Suprapubic skin (tissue), 4 donors: ENCODE data around the gene ACOX3. TPM values are rescaled to one million over a fixed set of nuclear protein-coding genes. Genes with fewer than 3 reads are reported as not detected.
A peak's percentile ranks its signal among the peaks of the same experiment; 100 is the strongest.
"Not testable (repeated sequence)": the region's sequence is repeated elsewhere in the genome, so short reads cannot be mapped to it uniquely, and the experiment has no call there.

Experiments
- DNase-seq, 2 donors: peaks; one replicate each; pipeline ENCODE4 v3.0.0-alpha.2; 2019; ENCODE audit warnings: low spot score in 2 of 2
- H3K27ac ChIP-seq: fragments of 200-600 bp; sonication (generic); one replicate; pipeline ENCODE4 v1.5.1; 2019
- H3K27me3 ChIP-seq: fragments of 200-600 bp; sonication (generic); one replicate; pipeline ENCODE4 v1.5.1; 2019
- H3K36me3 ChIP-seq: fragments of 200-600 bp; sonication (generic); one replicate; pipeline ENCODE4 v1.5.1; 2019
- H3K4me1 ChIP-seq: fragments of 200-600 bp; sonication (generic); one replicate; pipeline ENCODE4 v1.5.1; 2019
- H3K4me3 ChIP-seq: fragments of 200-600 bp; sonication (generic); one replicate; pipeline ENCODE4 v1.5.1; 2019; ENCODE audit warnings: mild to moderate bottlenecking
- H3K9me3 ChIP-seq: fragments of 200-600 bp; sonication (generic); one replicate; pipeline ENCODE4 v1.5.1; 2019
- EP300 ChIP-seq: sonication (generic); formaldehyde crosslinking; IDR thresholded peaks from one replicate; pipeline ENCODE4 v1.6.1; 2017; ENCODE audit warnings: antibody characterized with exemption
- POLR2A ChIP-seq, 2 donors: fragments of 450-650 bp; IDR thresholded peaks; one replicate each; pipeline ENCODE4 v1.6.1; 2017; ENCODE audit warnings: antibody characterized with exemption in 2 of 2, mild to moderate bottlenecking in 2 of 2, moderate library complexity in 2 of 2
- POLR2AphosphoS5 ChIP-seq, 3 donors: sonication (generic); formaldehyde crosslinking; IDR thresholded peaks; one replicate each; pipeline ENCODE4 v1.6.1; 2017; ENCODE audit warnings: antibody characterized with exemption in 3 of 3
- WGBS: methylation state at CpG from one replicate; pipeline ENCODE4 v1.1.5; 2018; 5-methylcytosine and 5-hydroxymethylcytosine counted together
- total RNA-seq, 4 donors: library from RNA; depleted of rRNA; stranded (reverse); fragments of >200 nt; gene quantifications; one replicate each; pipeline ENCODE4 v1.1.0, GENCODE V29; 2016
- TF ChIP-seq, protein P1 (sequence below), 2 donors: fragments of 200-600 bp in 1 of 2; fragments of 450-650 bp in 1 of 2; sonication (generic) in 1 of 2; IDR thresholded peaks; one replicate each; pipeline ENCODE4 v1.5.1; 2016 to 2019; ENCODE audit warnings: antibody characterized with exemption in 2 of 2, mild to moderate bottlenecking in 1 of 2, moderate library complexity in 1 of 2

The ACOX3 gene
- total RNA-seq, 4 donors from 2014 or later, result 33.9 to 73.5 (median 54.3) TPM

DNA sequence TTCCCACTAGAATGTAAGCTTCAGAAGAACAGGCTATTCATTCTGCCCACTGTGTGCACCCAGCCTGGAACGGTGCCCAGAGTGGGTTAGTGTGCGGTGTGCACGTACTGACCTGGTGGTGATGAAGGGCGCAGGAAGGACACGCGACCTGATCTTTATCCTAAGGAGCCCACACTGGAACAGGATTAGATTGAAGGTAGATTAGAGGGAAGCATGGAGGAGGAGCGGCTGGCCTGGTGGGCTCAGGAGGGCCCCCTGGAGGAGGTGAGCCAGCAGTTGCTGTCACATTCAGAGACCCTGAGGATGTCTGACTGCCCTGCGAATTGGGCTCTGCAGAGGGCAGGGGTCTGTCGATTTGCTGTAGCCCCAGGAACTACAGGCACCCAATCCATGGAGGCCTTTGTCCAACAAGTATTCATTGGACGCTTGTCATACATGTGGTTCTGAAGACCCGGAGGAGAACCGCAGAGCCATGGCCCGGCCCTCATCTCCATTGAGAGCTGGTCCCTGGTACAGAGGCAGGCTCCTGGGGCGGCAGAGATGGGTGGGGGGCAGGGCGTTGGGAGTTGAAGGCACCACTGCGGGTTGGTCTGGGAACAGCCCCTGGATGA lies 97.8 kb downstream of the ACOX3 start:
- H3K27me3 ChIP-seq, result peaks cover 4% of the 10 kb centered on the region
- H3K27ac ChIP-seq, result no peak overlapping the region
- H3K9me3 ChIP-seq, result no peaks in the 10 kb centered on the region
- 90% methylated on average over 13 of the region's 16 CpGs for WGBS
- TF ChIP-seq, protein P1, sequence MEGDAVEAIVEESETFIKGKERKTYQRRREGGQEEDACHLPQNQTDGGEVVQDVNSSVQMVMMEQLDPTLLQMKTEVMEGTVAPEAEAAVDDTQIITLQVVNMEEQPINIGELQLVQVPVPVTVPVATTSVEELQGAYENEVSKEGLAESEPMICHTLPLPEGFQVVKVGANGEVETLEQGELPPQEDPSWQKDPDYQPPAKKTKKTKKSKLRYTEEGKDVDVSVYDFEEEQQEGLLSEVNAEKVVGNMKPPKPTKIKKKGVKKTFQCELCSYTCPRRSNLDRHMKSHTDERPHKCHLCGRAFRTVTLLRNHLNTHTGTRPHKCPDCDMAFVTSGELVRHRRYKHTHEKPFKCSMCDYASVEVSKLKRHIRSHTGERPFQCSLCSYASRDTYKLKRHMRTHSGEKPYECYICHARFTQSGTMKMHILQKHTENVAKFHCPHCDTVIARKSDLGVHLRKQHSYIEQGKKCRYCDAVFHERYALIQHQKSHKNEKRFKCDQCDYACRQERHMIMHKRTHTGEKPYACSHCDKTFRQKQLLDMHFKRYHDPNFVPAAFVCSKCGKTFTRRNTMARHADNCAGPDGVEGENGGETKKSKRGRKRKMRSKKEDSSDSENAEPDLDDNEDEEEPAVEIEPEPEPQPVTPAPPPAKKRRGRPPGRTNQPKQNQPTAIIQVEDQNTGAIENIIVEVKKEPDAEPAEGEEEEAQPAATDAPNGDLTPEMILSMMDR (IDR thresholded peaks at IDR 0.05), result no peak
- TF ChIP-seq POLR2AphosphoS5 (IDR thresholded peaks at IDR 0.05), result no peak
- no peak overlapping the region for H3K4me3 ChIP-seq
- H3K36me3 ChIP-seq, result no peaks in the 10 kb centered on the region
- peaks cover 8% of the 10 kb centered on the region for H3K4me1 ChIP-seq
- DNase-seq, result peak; percentile 53 to 63

DNA sequence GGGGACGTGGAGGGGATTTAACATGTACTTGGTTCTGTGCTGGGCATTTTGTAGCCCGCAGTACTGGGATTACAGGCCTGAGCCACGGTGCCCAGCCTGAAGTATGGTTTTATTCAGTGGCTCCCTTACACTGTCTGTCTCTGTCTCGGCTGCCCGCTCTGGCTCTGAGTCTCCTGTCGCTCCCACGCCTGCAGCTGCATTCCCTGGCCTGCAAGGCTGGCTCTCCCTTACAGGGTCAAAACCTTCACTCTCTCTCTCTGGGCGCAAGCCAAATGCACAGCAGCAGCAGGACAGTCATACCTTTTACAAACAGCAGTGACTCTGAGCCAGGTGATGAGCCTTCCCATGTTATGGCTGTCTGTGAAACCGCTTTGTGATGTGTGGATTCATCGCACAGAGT lies 98.8 kb downstream of the ACOX3 start:
- 79% methylated on average over 10 of the region's 10 CpGs for WGBS
- DNase-seq, result peak in 1 of 2 donors; percentile 79
- peak overlapping the region; percentile 45 for H3K27ac ChIP-seq
- peaks cover 8% of the 10 kb centered on the region for H3K4me1 ChIP-seq
- no peaks in the 10 kb centered on the region for H3K36me3 ChIP-seq
- no peak overlapping the region for H3K4me3 ChIP-seq
- TF ChIP-seq POLR2A (IDR thresholded peaks at IDR 0.05) (no peak), EP300 (no peak), POLR2AphosphoS5 (IDR thresholded peaks at IDR 0.05) (no peak)
- TF ChIP-seq, protein P1 (IDR thresholded peaks at IDR 0.05), result no peak
- H3K9me3 ChIP-seq, result no peaks in the 10 kb centered on the region
- peaks cover 4% of the 10 kb centered on the region for H3K27me3 ChIP-seq

DNA sequence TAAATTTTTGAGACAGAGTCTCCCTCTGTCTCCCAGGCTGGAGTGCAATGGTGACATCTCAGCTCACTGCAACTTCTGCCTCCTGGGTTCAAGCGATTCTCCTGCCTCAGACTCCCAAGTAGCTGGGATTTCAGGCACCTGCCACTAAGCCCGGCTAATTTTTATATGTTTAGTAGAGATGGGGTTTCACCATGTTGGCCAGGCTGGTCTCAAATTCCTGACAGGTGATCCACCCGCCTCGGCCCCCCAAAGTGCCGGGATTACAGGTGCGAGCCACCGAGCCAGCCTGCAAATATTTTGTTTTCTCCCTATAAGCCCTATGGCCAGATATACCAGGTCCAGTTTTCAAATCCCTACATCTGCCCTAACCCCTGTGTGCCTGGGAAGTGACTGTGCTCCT lies 99.2 kb downstream of the ACOX3 start:
- not testable (repeated sequence) for H3K27me3 ChIP-seq, DNase-seq, H3K36me3 ChIP-seq, H3K9me3 ChIP-seq, H3K4me3 ChIP-seq, H3K4me1 ChIP-seq
- WGBS, result 57% methylated on average over 7 of the region's 7 CpGs
- H3K27ac ChIP-seq, result peak overlapping the region; percentile 45

DNA sequence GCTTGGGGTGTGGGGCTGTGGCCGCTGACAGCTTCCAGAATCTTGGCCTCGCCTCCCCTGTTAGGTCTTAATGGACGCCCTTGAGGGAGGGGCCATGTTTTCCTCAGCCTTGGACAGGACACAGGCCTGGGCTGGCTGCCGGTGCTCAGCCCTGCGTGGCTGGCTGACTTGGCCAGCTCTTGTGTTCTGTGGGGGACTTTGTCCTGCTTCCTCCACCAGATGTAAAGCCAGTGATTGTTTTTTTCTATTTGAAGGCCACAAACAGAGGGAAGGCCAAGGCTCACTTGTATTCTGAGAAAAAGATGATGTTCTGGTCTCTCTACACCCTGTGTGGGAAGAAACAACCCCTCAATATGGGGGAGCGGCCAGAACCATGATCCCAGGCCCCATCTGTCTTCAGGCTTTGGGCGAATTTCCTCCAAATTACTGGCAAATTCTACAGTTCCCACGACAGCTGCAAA lies 99.7 kb downstream of the ACOX3 start:
- TF ChIP-seq, protein P1 (IDR thresholded peaks at IDR 0.05), result no peak
- TF ChIP-seq POLR2AphosphoS5 (IDR thresholded peaks at IDR 0.05) (no peak), POLR2A (IDR thresholded peaks at IDR 0.05) (no peak), EP300 (no peak)
- no peaks in the 10 kb centered on the region for H3K36me3 ChIP-seq
- H3K27me3 ChIP-seq, result no peaks in the 10 kb centered on the region
- peak; percentile 80 to 93 for DNase-seq
- H3K27ac ChIP-seq, result peak overlapping the region; percentile 44
- H3K4me1 ChIP-seq, result peaks cover 8% of the 10 kb centered on the region
- H3K9me3 ChIP-seq, result no peaks in the 10 kb centered on the region
- WGBS, result 59% methylated on average over 5 of the region's 8 CpGs
- no peak overlapping the region for H3K4me3 ChIP-seq

DNA sequence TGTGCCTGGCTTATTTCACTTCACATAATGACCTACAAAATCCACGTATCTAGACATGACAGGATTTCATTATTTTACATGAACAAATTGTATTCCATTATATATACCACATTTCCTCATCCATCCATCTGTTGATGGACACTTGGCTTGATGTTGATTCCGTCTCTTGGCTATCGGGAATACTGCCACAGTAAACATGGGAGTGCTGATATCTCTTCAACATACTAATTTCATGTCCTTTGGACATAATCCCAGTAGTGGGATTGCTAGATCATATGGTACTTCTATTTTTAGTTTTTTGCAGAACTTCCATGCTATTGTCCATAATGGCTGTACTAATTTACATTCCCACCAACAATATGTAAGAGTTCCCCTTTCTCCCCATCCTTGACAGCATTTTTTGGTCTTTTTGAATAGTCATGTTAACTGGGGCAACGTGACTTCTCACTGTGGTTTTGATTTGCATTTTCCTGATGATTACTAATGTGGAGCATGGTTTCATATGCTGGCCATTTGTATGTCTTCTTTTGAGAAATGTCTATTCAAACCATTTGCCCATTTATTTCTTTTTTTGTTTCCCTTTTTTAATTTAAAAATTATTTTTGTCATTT lies 102.1 kb downstream of the ACOX3 start:
- Histone ChIP-seq H3K4me1 (peaks cover 5% of the 10 kb centered on the region), H3K4me3 (no peak overlapping the region), H3K27ac (no peak overlapping the region), H3K36me3 (no peaks in the 10 kb centered on the region), H3K27me3 (no peaks in the 10 kb centered on the region), H3K9me3 (no peaks in the 10 kb centered on the region)
- 57% methylated on average over 4 of the region's 4 CpGs for WGBS
- no peak for TF ChIP-seq POLR2AphosphoS5 (IDR thresholded peaks at IDR 0.05)
- TF ChIP-seq, protein P1 (IDR thresholded peaks at IDR 0.05), result no peak
- TF ChIP-seq EP300, result no peak
- no peak for TF ChIP-seq POLR2A (IDR thresholded peaks at IDR 0.05)
- DNase-seq, result no peak
